Endothelial cell of coronary artery (primary cell): ENCODE data around the gene PRDM9. TPM values are rescaled to one million over a fixed set of nuclear protein-coding genes. Genes with fewer than 3 reads are reported as not detected.

ENCODE experiments used
- total RNA-seq: library from RNA; depleted of rRNA; stranded (reverse); fragments of >200 nt; gene quantifications from 2 replicates; pipeline ENCODE4 v1.2.3, GENCODE V29; 2014

PRDM9 gene
- not detected in 2 replicates for total RNA-seq

GRCh38 chr5:23507278-23507685, at the start of gene PRDM9:
TSS of gene PRDM9 (plus strand) at chr5:23507609. CDS start at chr5:23509034, 1,425 bp downstream.

